GM21526 (cell line): ENCODE data around the gene CCDC33.

ENCODE experiments used
- ATAC-seq: cut with Tn5 transposase; IDR thresholded peaks from one replicate; pipeline ENCODE4 v1.9.1; 2021; ENCODE audit warnings: moderate library complexity; ENCODE audit not compliant: unreplicated experiment, low FRiP score

The CCDC33 gene

GRCh38 chr15:74253211-74253921, 17.2 kb downstream of the CCDC33 start:
- no peak for ATAC-seq

GRCh38 chr15:74257105-74257504, 21.0 kb downstream of the CCDC33 start:
- ATAC-seq: no peak

- ATAC-seq: no peak
Observed at GRCh38 chr15:74257623-74258022, 21.5 kb downstream of the CCDC33 start.

- no peak for ATAC-seq
Observed at GRCh38 chr15:74258456-74259291, 22.5 kb downstream of the CCDC33 start.

GRCh38 chr15:74259292-74259648, 23.1 kb downstream of the CCDC33 start:
- ATAC-seq: no peak

GRCh38 chr15:74259821-74260607, 23.9 kb downstream of the CCDC33 start:
- ATAC-seq: no peak

- no peak for ATAC-seq
Observed at GRCh38 chr15:74261041-74261440, 24.9 kb downstream of the CCDC33 start.

- ATAC-seq: no peak
Observed at GRCh38 chr15:74261685-74262084, 25.6 kb downstream of the CCDC33 start.

- ATAC-seq: no peak
Observed at GRCh38 chr15:74262151-74262550, 26.0 kb downstream of the CCDC33 start.

- ATAC-seq: no peak
Observed at GRCh38 chr15:74262625-74263024, 26.5 kb downstream of the CCDC33 start.

GRCh38 chr15:74263466-74263865, 27.3 kb downstream of the CCDC33 start:
- no peak for ATAC-seq

GRCh38 chr15:74264081-74264501, 28.0 kb downstream of the CCDC33 start:
- no peak for ATAC-seq

GRCh38 chr15:74265046-74265639, 29.0 kb downstream of the CCDC33 start:
- no peak for ATAC-seq

- no peak for ATAC-seq
Observed at GRCh38 chr15:74268020-74268419, 31.9 kb downstream of the CCDC33 start.

GRCh38 chr15:74269362-74270035, 33.4 kb downstream of the CCDC33 start:
- ATAC-seq: no peak

- no peak for ATAC-seq
Observed at GRCh38 chr15:74270155-74270554, 34.0 kb downstream of the CCDC33 start.

- no peak for ATAC-seq
Observed at GRCh38 chr15:74270854-74271520, 34.9 kb downstream of the CCDC33 start.

GRCh38 chr15:74272812-74273211, 36.7 kb downstream of the CCDC33 start:
- no peak for ATAC-seq

- no peak for ATAC-seq
Observed at GRCh38 chr15:74274470-74275038, 38.4 kb downstream of the CCDC33 start.
